HEK293 (cell line): ENCODE results near the gene ICE1.

Experiments used
- CTCF ChIA-PET: fragments of 350-600 bp; formaldehyde crosslinking; extraction: SDS; loops from one replicate; lab custom pipeline; 2021; ENCODE audit warnings: antibody characterized with exemption; lab: Yijun Ruan, JAX
- POLR2A ChIA-PET: fragments of 300-600 bp; formaldehyde crosslinking; extraction: SDS; loops from one replicate; lab custom pipeline; 2020; ENCODE audit warnings: antibody characterized with exemption, inconsistent platforms; lab: Yijun Ruan, JAX
- H3K27ac ChIP-seq: fragments of 200-500 bp; sonication (Bioruptor generic); 2 replicates; pipeline ENCODE4 v1.5.1; 2014; ENCODE audit warnings: low read depth, low read length, control low read depth, inconsistent platforms; ENCODE audit errors: extremely low read depth
- H3K36me3 ChIP-seq, 2 experiments: fragments of 200-500 bp in 1 of 2; sonication (Bioruptor generic) in 1 of 2; 1 replicate in 1 of 2; 2 replicates in 1 of 2; pipeline ENCODE4 v1.5.1; 2014 to 2017; ENCODE audit warnings: inconsistent platforms in 2 of 2, low read length in 2 of 2; ENCODE audit not compliant: control insufficient read depth in 2 of 2, insufficient read depth in 1 of 2
- H3K4me1 ChIP-seq: fragments of 200-500 bp; sonication (Bioruptor generic); 2 replicates; pipeline ENCODE4 v1.5.1; 2014; ENCODE audit warnings: mild to moderate bottlenecking, low read length, inconsistent platforms; ENCODE audit not compliant: control insufficient read depth, insufficient read depth
- H3K4me3 ChIP-seq: 2 replicates; pipeline ENCODE4 v1.5.1; 2011; ENCODE audit warnings: low read depth, mild to moderate bottlenecking, control low read depth, low read length, moderate library complexity
- H3K9me3 ChIP-seq: fragments of 200-500 bp; sonication (Bioruptor generic); 2 replicates; pipeline ENCODE4 v1.5.1; 2014; ENCODE audit warnings: low read depth, low read length, inconsistent platforms; ENCODE audit not compliant: control insufficient read depth, insufficient read depth
- HIC1 ChIP-seq: fragments of 450-650 bp; formaldehyde crosslinking; IDR thresholded peaks from 2 replicates; pipeline ENCODE4 v1.5.1; 2016; ENCODE audit warnings: missing biosample characterization, missing genetic modification characterization
- KLF10 ChIP-seq: fragments of 450-650 bp; IDR thresholded peaks from 2 replicates; pipeline ENCODE4 v1.5.1; 2018; ENCODE audit warnings: missing biosample characterization, mild to moderate bottlenecking, missing genetic modification characterization
- REST ChIP-seq: fragments of 450-650 bp; formaldehyde crosslinking; IDR thresholded peaks from 2 replicates; pipeline ENCODE4 v1.5.1; 2016; ENCODE audit warnings: missing biosample characterization, missing genetic modification characterization
- ZBTB7A ChIP-seq: fragments of 450-650 bp; formaldehyde crosslinking; IDR thresholded peaks from 2 replicates; pipeline ENCODE4 v1.5.1; 2016; ENCODE audit warnings: low read depth, missing biosample characterization, missing genetic modification characterization
- ZNF114 ChIP-seq: fragments of 450-650 bp; formaldehyde crosslinking; IDR thresholded peaks from 2 replicates; pipeline ENCODE4 v1.5.0; 2017; ENCODE audit warnings: missing biosample characterization, missing genetic modification characterization
- ZNF121 ChIP-seq: fragments of 450-650 bp; formaldehyde crosslinking; IDR thresholded peaks from 2 replicates; pipeline ENCODE4 v1.5.1; 2016; ENCODE audit warnings: missing biosample characterization, missing genetic modification characterization
- ZNF175 ChIP-seq: fragments of 450-650 bp; formaldehyde crosslinking; IDR thresholded peaks from 2 replicates; pipeline ENCODE4 v1.5.1; 2016; ENCODE audit warnings: missing biosample characterization, missing genetic modification characterization
- ZNF221 ChIP-seq: fragments of 450-650 bp; formaldehyde crosslinking; IDR thresholded peaks from 2 replicates; pipeline ENCODE4 v1.5.1; 2017; ENCODE audit warnings: missing biosample characterization, missing genetic modification characterization, borderline replicate concordance
- ZNF248 ChIP-seq: fragments of 450-650 bp; formaldehyde crosslinking; IDR thresholded peaks from 2 replicates; pipeline ENCODE4 v1.5.1; 2017; ENCODE audit warnings: missing biosample characterization, missing genetic modification characterization
- ZNF280C ChIP-seq: fragments of 450-650 bp; formaldehyde crosslinking; IDR thresholded peaks from 2 replicates; pipeline ENCODE4 v1.5.1; 2016; ENCODE audit warnings: missing biosample characterization, missing genetic modification characterization
- ZNF398 ChIP-seq: fragments of 450-650 bp; formaldehyde crosslinking; IDR thresholded peaks from 2 replicates; pipeline ENCODE4 v1.5.1; 2017; ENCODE audit warnings: missing biosample characterization, missing genetic modification characterization
- ZNF449 ChIP-seq: fragments of 450-650 bp; formaldehyde crosslinking; IDR thresholded peaks from 2 replicates; pipeline ENCODE4 v1.5.1; 2017; ENCODE audit warnings: missing biosample characterization, mild to moderate bottlenecking, missing genetic modification characterization, moderate library complexity
- ZNF610 ChIP-seq: fragments of 450-650 bp; formaldehyde crosslinking; IDR thresholded peaks from 2 replicates; pipeline ENCODE4 v1.5.1; 2016; ENCODE audit warnings: missing biosample characterization, missing genetic modification characterization, borderline replicate concordance
- ZNF777 ChIP-seq: fragments of 450-650 bp; formaldehyde crosslinking; IDR thresholded peaks from 2 replicates; pipeline ENCODE4 v1.5.1; 2017; ENCODE audit warnings: missing biosample characterization, missing genetic modification characterization, borderline replicate concordance
- ZNF792 ChIP-seq: fragments of 450-650 bp; formaldehyde crosslinking; IDR thresholded peaks from 2 replicates; pipeline ENCODE4 v1.5.1; 2016; ENCODE audit warnings: missing biosample characterization, missing genetic modification characterization

The ICE1 gene

GRCh38 chr5:5451863-5452262 lies 29.4 kb downstream of the ICE1 start:
- CTCF ChIA-PET, result interaction anchor here (0.7 kb wide), 1 partner anchor 499 kb away, joined by 3 read pairs; no protein-coding TSS in a partner anchor

More at GRCh38 chr5:5451863-5452262, 29.4 kb downstream of the ICE1 start:
- no peak overlapping the region for H3K27ac ChIP-seq
- H3K4me1 ChIP-seq, result no peaks in the 10 kb centered on the region
- H3K4me3 ChIP-seq, result no peak overlapping the region
- no peak for TF ChIP-seq ZNF121 (tag by site-specific recombination)
- no peak for TF ChIP-seq HIC1
- TF ChIP-seq KLF10 (tag by site-specific recombination), result no peak
- no peak for TF ChIP-seq ZNF280C
- TF ChIP-seq REST (tag by site-specific recombination), result no peak
- TF ChIP-seq ZNF777 (tag by site-specific recombination), result no peak
- no peak for TF ChIP-seq ZBTB7A (tag by site-specific recombination)
- TF ChIP-seq ZNF398 (tag by site-specific recombination), result no peak
- no peak for TF ChIP-seq ZNF610 (tag by site-specific recombination)
- TF ChIP-seq ZNF449 (tag by site-specific recombination), result no peak
- TF ChIP-seq ZNF114 (tag by site-specific recombination), result no peak
- no peak for TF ChIP-seq ZNF792 (tag by site-specific recombination)
- no peak for TF ChIP-seq ZNF248 (tag by site-specific recombination)
- TF ChIP-seq ZNF175 (tag by site-specific recombination), result no peak
- TF ChIP-seq ZNF221 (tag by site-specific recombination), result no peak
- H3K9me3 ChIP-seq, result no peaks in the 10 kb centered on the region
- H3K36me3 ChIP-seq, result peaks cover 71 to 81% of the 10 kb centered on the region in 2 experiments
- POLR2A ChIA-PET, result no interaction called here
